Measurements from ENCODE around the gene FBXO36.
"Not testable (repeated sequence)": the region's sequence is repeated elsewhere in the genome, so short reads cannot be mapped to it uniquely, and the experiment has no call there.

FBXO36 gene

GRCh38 chr2:229921892-229922448, 333 bp upstream of the FBXO36 start, which contains the start of gene TRIP12:
Gene TRIP12, minus strand, starts transcription at chr2:229922009. Its CDS starts 41,930 bp downstream, at chr2:229880079.
- no peaks in the 10 kb centered on the region for H3K27me3 Mint-ChIP-seq
- ATAC-seq (replicated peaks) (peak; percentile 71), DNase-seq (peak; percentile 83 to 94 (median 85))
- no peaks in the 10 kb centered on the region for H3K9me3 Mint-ChIP-seq
- peaks cover 35% of the 10 kb centered on the region for H3K36me3 Mint-ChIP-seq (ENCODE audit: insufficient read depth)
- peak within 1 kb of the TSS; percentile 99 to 100 for H3K4me3 Mint-ChIP-seq
- peaks cover 26 to 34% of the 10 kb centered on the region in 2 donors for H3K4me1 Mint-ChIP-seq (ENCODE audit: low read depth in 2 of 2)
- H3K27ac Mint-ChIP-seq: peak within 1 kb of the TSS; percentile 95 to 100

GRCh38 chr2:229924541-229924940, 2.2 kb downstream of the FBXO36 start:
- not testable (repeated sequence) for H3K9me3 Mint-ChIP-seq; H3K27me3 Mint-ChIP-seq; DNase-seq; ATAC-seq (replicated peaks); H3K27ac Mint-ChIP-seq
- Mint-ChIP-seq H3K36me3 (ENCODE audit: insufficient read depth) (peaks cover 32% of the 10 kb centered on the region), H3K4me3 (peak overlapping the region; percentile 13 to 44), H3K4me1 (ENCODE audit: low read depth in 2 of 2) (peaks cover 17% of the 10 kb centered on the region in 2 donors)

GRCh38 chr2:229925201-229925600, 2.9 kb downstream of the FBXO36 start:
- Mint-ChIP-seq H3K4me1 (ENCODE audit: low read depth in 2 of 2) (peaks cover 10 to 11% of the 10 kb centered on the region in 2 donors), H3K27ac (no peak overlapping the region), H3K4me3 (no peak overlapping the region), H3K27me3 (no peaks in the 10 kb centered on the region), H3K36me3 (ENCODE audit: insufficient read depth) (peaks cover 28% of the 10 kb centered on the region), H3K9me3 (no peaks in the 10 kb centered on the region)
- DNase-seq: no peak
- ATAC-seq (replicated peaks): no peak

GRCh38 chr2:229927817-229928321, 5.6 kb downstream of the FBXO36 start:
- ATAC-seq (replicated peaks): no peak
- Mint-ChIP-seq H3K27me3 (no peaks in the 10 kb centered on the region), H3K36me3 (ENCODE audit: insufficient read depth) (peaks cover 4% of the 10 kb centered on the region), H3K4me1 (ENCODE audit: low read depth in 2 of 2) (no peaks in the 10 kb centered on the region), H3K9me3 (no peaks in the 10 kb centered on the region), H3K27ac (no peak overlapping the region), H3K4me3 (no peak overlapping the region)
- no peak for DNase-seq

GRCh38 chr2:229930656-229931055, 8.4 kb downstream of the FBXO36 start:
- no peak overlapping the region for H3K4me3 Mint-ChIP-seq
- no peaks in the 10 kb centered on the region for H3K27me3 Mint-ChIP-seq

GRCh38 chr2:229931241-229931640, 8.9 kb downstream of the FBXO36 start:
- Mint-ChIP-seq H3K27me3 (no peaks in the 10 kb centered on the region), H3K4me1 (ENCODE audit: low read depth in 2 of 2) (no peaks in the 10 kb centered on the region), H3K4me3 (no peak overlapping the region), H3K27ac (no peak overlapping the region), H3K9me3 (no peaks in the 10 kb centered on the region), H3K36me3 (ENCODE audit: insufficient read depth) (peaks cover 3% of the 10 kb centered on the region)
- DNase-seq: no peak
- no peak for ATAC-seq (replicated peaks)

More at GRCh38 chr2:229930656-229931055, 8.4 kb downstream of the FBXO36 start:
- DNase-seq (no peak), ATAC-seq (replicated peaks) (no peak)
- Mint-ChIP-seq H3K4me1 (ENCODE audit: low read depth in 2 of 2) (no peaks in the 10 kb centered on the region), H3K36me3 (ENCODE audit: insufficient read depth) (peaks cover 3% of the 10 kb centered on the region), H3K27ac (no peak overlapping the region), H3K9me3 (no peaks in the 10 kb centered on the region)

GRCh38 chr2:229937537-229937936, 15.2 kb downstream of the FBXO36 start:
- Mint-ChIP-seq H3K9me3 (no peaks in the 10 kb centered on the region), H3K36me3 (ENCODE audit: insufficient read depth) (no peaks in the 10 kb centered on the region), H3K4me3 (no peak overlapping the region), H3K4me1 (ENCODE audit: low read depth in 2 of 2) (no peaks in the 10 kb centered on the region), H3K27ac (no peak overlapping the region), H3K27me3 (no peaks in the 10 kb centered on the region)
- DNase-seq: no peak
- no peak for ATAC-seq (replicated peaks)

GRCh38 chr2:229942671-229943070, 20.4 kb downstream of the FBXO36 start:
- Mint-ChIP-seq H3K4me1 (ENCODE audit: low read depth in 2 of 2) (peaks cover 4 to 8% of the 10 kb centered on the region in 2 donors), H3K36me3 (ENCODE audit: insufficient read depth) (no peaks in the 10 kb centered on the region)
- DNase-seq: no peak

GRCh38 chr2:229943171-229943570, 20.9 kb downstream of the FBXO36 start:
- H3K4me1 Mint-ChIP-seq (ENCODE audit: low read depth in 2 of 2): peaks cover 4 to 8% of the 10 kb centered on the region in 2 donors
- H3K27ac Mint-ChIP-seq: no peak overlapping the region
- no peaks in the 10 kb centered on the region for H3K9me3 Mint-ChIP-seq
- DNase-seq (no peak), ATAC-seq (replicated peaks) (no peak)
- no peak overlapping the region for H3K4me3 Mint-ChIP-seq
- no peaks in the 10 kb centered on the region for H3K36me3 Mint-ChIP-seq (ENCODE audit: insufficient read depth)
- no peaks in the 10 kb centered on the region for H3K27me3 Mint-ChIP-seq

More at GRCh38 chr2:229942671-229943070, 20.4 kb downstream of the FBXO36 start:
- H3K4me3 Mint-ChIP-seq: no peak overlapping the region
- no peak for ATAC-seq (replicated peaks)
- H3K27ac Mint-ChIP-seq: no peak overlapping the region
- H3K27me3 Mint-ChIP-seq: no peaks in the 10 kb centered on the region
- no peaks in the 10 kb centered on the region for H3K9me3 Mint-ChIP-seq

GRCh38 chr2:229943770-229944449, 21.6 kb downstream of the FBXO36 start:
- DNase-seq (no peak), ATAC-seq (replicated peaks) (no peak)
- Mint-ChIP-seq H3K36me3 (ENCODE audit: insufficient read depth) (no peaks in the 10 kb centered on the region), H3K27ac (no peak overlapping the region), H3K9me3 (no peaks in the 10 kb centered on the region), H3K4me3 (no peak overlapping the region), H3K4me1 (ENCODE audit: low read depth in 2 of 2) (peaks cover 4 to 8% of the 10 kb centered on the region in 2 donors), H3K27me3 (no peaks in the 10 kb centered on the region)

GRCh38 chr2:229945975-229946374, 23.7 kb downstream of the FBXO36 start:
- Mint-ChIP-seq H3K36me3 (ENCODE audit: insufficient read depth) (peaks cover 3% of the 10 kb centered on the region), H3K27me3 (no peaks in the 10 kb centered on the region), H3K27ac (no peak overlapping the region), H3K4me3 (no peak overlapping the region), H3K4me1 (ENCODE audit: low read depth in 2 of 2) (peaks cover 4 to 8% of the 10 kb centered on the region in 2 donors), H3K9me3 (no peaks in the 10 kb centered on the region)
- ATAC-seq (replicated peaks) (no peak), DNase-seq (no peak)

- H3K4me3 Mint-ChIP-seq: no peak overlapping the region
- ATAC-seq (replicated peaks): no peak
Measured at GRCh38 chr2:229947544-229947943, 25.2 kb downstream of the FBXO36 start.

GRCh38 chr2:229952256-229952835, 30.0 kb downstream of the FBXO36 start:
- H3K27me3 Mint-ChIP-seq: no peaks in the 10 kb centered on the region
- H3K4me1 Mint-ChIP-seq (ENCODE audit: low read depth in 2 of 2): no peaks in the 10 kb centered on the region
- H3K4me3 Mint-ChIP-seq: no peak overlapping the region
- peaks cover 3% of the 10 kb centered on the region for H3K36me3 Mint-ChIP-seq (ENCODE audit: insufficient read depth)
- no peak for DNase-seq
- ATAC-seq (replicated peaks): no peak
- no peaks in the 10 kb centered on the region for H3K9me3 Mint-ChIP-seq
- H3K27ac Mint-ChIP-seq: no peak overlapping the region

More at GRCh38 chr2:229947544-229947943, 25.2 kb downstream of the FBXO36 start:
- Mint-ChIP-seq H3K27me3 (no peaks in the 10 kb centered on the region), H3K4me1 (ENCODE audit: low read depth in 2 of 2) (peaks cover 4 to 8% of the 10 kb centered on the region in 2 donors), H3K27ac (no peak overlapping the region), H3K36me3 (ENCODE audit: insufficient read depth) (peaks cover 3% of the 10 kb centered on the region), H3K9me3 (no peaks in the 10 kb centered on the region)
- DNase-seq: no peak

- H3K4me3 Mint-ChIP-seq: no peak overlapping the region
- H3K27me3 Mint-ChIP-seq: no peaks in the 10 kb centered on the region
- H3K9me3 Mint-ChIP-seq: no peaks in the 10 kb centered on the region
- H3K36me3 Mint-ChIP-seq (ENCODE audit: insufficient read depth): no peaks in the 10 kb centered on the region
- DNase-seq (no peak), ATAC-seq (replicated peaks) (no peak)
- no peak overlapping the region for H3K27ac Mint-ChIP-seq
- no peaks in the 10 kb centered on the region for H3K4me1 Mint-ChIP-seq (ENCODE audit: low read depth in 2 of 2)
Measured at GRCh38 chr2:229955663-229956062, 33.4 kb downstream of the FBXO36 start.

Measured in effector memory CD8-positive, alpha-beta T cell (primary cell).